EL (cell line): Measurements from ENCODE around the gene OR2V2.
"Not testable (repeated sequence)": the region's sequence is repeated elsewhere in the genome, so short reads cannot be mapped to it uniquely, and the experiment has no call there.

ENCODE experiments used
- DNase-seq: peaks from one replicate; pipeline ENCODE4 v3.0.0-alpha.2; 2016

Gene OR2V2

GRCh38 chr5:181170237-181170825 lies 22.9 kb downstream of the OR2V2 start:
- DNase-seq = peak; percentile 17

- peak; percentile 43 for DNase-seq
These were observed 23.6 kb downstream of the OR2V2 start for GRCh38 chr5:181170996-181171395.

- DNase-seq = no peak
These were observed 24.4 kb downstream of the OR2V2 start for GRCh38 chr5:181171782-181172181.

GRCh38 chr5:181173027-181173419 lies 25.6 kb downstream of the OR2V2 start:
- no peak for DNase-seq

GRCh38 chr5:181173420-181174342 lies 26.3 kb downstream of the OR2V2 start:
- peak; percentile 79 for DNase-seq

- DNase-seq = no peak
These were observed 29.0 kb downstream of the OR2V2 start for GRCh38 chr5:181176254-181176952.

- not testable (repeated sequence) for DNase-seq
These were observed 30.2 kb downstream of the OR2V2 start for GRCh38 chr5:181177559-181177958.

- peak; percentile 70 for DNase-seq
These were observed 34.5 kb downstream of the OR2V2 start for GRCh38 chr5:181181650-181182565.

- DNase-seq = no peak
These were observed 35.3 kb downstream of the OR2V2 start for GRCh38 chr5:181182651-181183050.

- no peak for DNase-seq
These were observed 37.4 kb downstream of the OR2V2 start for GRCh38 chr5:181184845-181185216.

- DNase-seq = no peak
These were observed 38.2 kb downstream of the OR2V2 start for GRCh38 chr5:181185560-181185959.

- DNase-seq = no peak
These were observed 38.6 kb downstream of the OR2V2 start for GRCh38 chr5:181186022-181186421.

GRCh38 chr5:181186986-181187499 lies 39.7 kb downstream of the OR2V2 start:
- DNase-seq = no peak

- peak; percentile 90 for DNase-seq
These were observed 40.3 kb downstream of the OR2V2 start for GRCh38 chr5:181187500-181188213.

- peak; percentile 84 for DNase-seq
These were observed 41.4 kb downstream of the OR2V2 start for GRCh38 chr5:181188700-181189362.

- DNase-seq = peak; percentile 25
These were observed 42.1 kb downstream of the OR2V2 start for GRCh38 chr5:181189363-181189961.

- peak; percentile 32 for DNase-seq
These were observed 42.8 kb downstream of the OR2V2 start for GRCh38 chr5:181189962-181190710.

GRCh38 chr5:181190711-181191525 lies 43.5 kb downstream of the OR2V2 start:
- peak; percentile 52 for DNase-seq
